CD4-positive, alpha-beta T cell (primary cell): ENCODE data around the gene BCAR3. TPM values are rescaled to one million over a fixed set of nuclear protein-coding genes. Genes with fewer than 3 reads are reported as not detected.

ENCODE experiments used
- ATAC-seq: fragments of 200-7000 bp; cut with Tn5 transposase; one replicate; pipeline ENCODE4 v1.10.0; 2022; ENCODE audit warnings: mild to moderate bottlenecking; ENCODE audit not compliant: poor library complexity
- CTCF ChIA-PET: fragments of 350-600 bp; sonication (Branson Sonifier 250); formaldehyde crosslinking; loops from one replicate; lab custom pipeline; 2021; ENCODE audit warnings: antibody characterized with exemption, inconsistent platforms; lab: Charles Lee
- POLR2A ChIA-PET: fragments of 350-600 bp; sonication (Branson Sonifier 250); formaldehyde crosslinking; loops from one replicate; lab custom pipeline; 2021; ENCODE audit warnings: antibody characterized with exemption, inconsistent platforms; lab: Charles Lee
- DNase-seq, 14 experiments: peaks; one replicate each; pipeline ENCODE4 v3.0.0-alpha.2; 2013 to 2020; ENCODE audit warnings: mixed read lengths in 2 of 14
- H3K27ac ChIP-seq, 2 donors: one replicate each; pipeline versions ENCODE4 v1.5.1 to v1.7.0; 2013; ENCODE audit warnings: low read length in 2 of 2, low read depth in 1 of 2, mild to moderate bottlenecking in 1 of 2
- H3K27me3 ChIP-seq, 2 experiments: 1 replicate in 1 of 2; 2 replicates in 1 of 2; pipeline versions ENCODE4 v1.6.1 to v1.7.0; 2013; ENCODE audit warnings: low read length in 2 of 2, control low read depth in 1 of 2, mild to moderate bottlenecking in 1 of 2, moderate library complexity in 1 of 2; ENCODE audit not compliant: insufficient read depth in 2 of 2, control insufficient read depth in 1 of 2
- H3K36me3 ChIP-seq: one replicate; pipeline ENCODE4 v1.6.1; 2013; ENCODE audit warnings: low read length, control low read depth; ENCODE audit not compliant: insufficient read depth
- H3K4me1 ChIP-seq: one replicate; pipeline ENCODE4 v1.6.1; 2013; ENCODE audit warnings: low read length, control low read depth; ENCODE audit not compliant: insufficient read depth
- H3K4me3 ChIP-seq: one replicate; pipeline ENCODE4 v1.5.1; 2013; ENCODE audit warnings: mild to moderate bottlenecking, low read length, moderate library complexity
- H3K9me3 ChIP-seq, 2 experiments: 1 replicate in 1 of 2; 2 replicates in 1 of 2; pipeline versions ENCODE4 v1.6.1 to v1.7.0; 2013; ENCODE audit warnings: low read length in 2 of 2, mild to moderate bottlenecking in 2 of 2, control low read depth in 1 of 2, moderate library complexity in 1 of 2; ENCODE audit not compliant: control insufficient read depth in 1 of 2, insufficient read depth in 1 of 2
- H3K27ac Mint-ChIP-seq: one replicate; pipeline ENCODE4 v1.8.0; 2020; ENCODE audit warnings: mixed read lengths
- H3K27me3 Mint-ChIP-seq: one replicate; pipeline ENCODE4 v1.8.0; 2021; ENCODE audit warnings: mixed read lengths
- H3K36me3 Mint-ChIP-seq: one replicate; pipeline ENCODE4 v1.8.0; 2021; ENCODE audit warnings: low read depth, mixed read lengths
- H3K4me1 Mint-ChIP-seq: one replicate; pipeline ENCODE4 v1.8.0; 2021; ENCODE audit warnings: low read depth, mixed read lengths
- H3K4me3 Mint-ChIP-seq: one replicate; pipeline ENCODE4 v1.8.0; 2020; ENCODE audit warnings: mild to moderate bottlenecking, mixed read lengths
- H3K9me3 Mint-ChIP-seq: one replicate; pipeline ENCODE4 v1.8.0; 2020; ENCODE audit warnings: mixed read lengths
- intact Hi-C, 2 experiments: fragments of 100-400 bp; cut with DNase I in 1 of 2; cut with micrococcal nuclease in 1 of 2; formaldehyde crosslinking; loops; one replicate each; pipeline versions ENCODE4 v1.15.1 to v1.9.0; 2023 to 2025; cut with DNase I, micrococcal nuclease
- total RNA-seq, 174 experiments: library from RNA in 2 of 174; stranded (reverse) in 2 of 174; gene quantifications; one replicate each; pipeline ENCODE4 v1.2.3 and lab custom pipeline; 2021 to 2026
- TF ChIP-seq, protein P1 (sequence below): fragments of 200-600 bp; IDR thresholded peaks from one replicate; pipeline ENCODE4 v1.8.0; 2022; ENCODE audit warnings: antibody characterized with exemption, mild to moderate bottlenecking

BCAR3 gene
- total RNA-seq, 2 experiments from 2014 or later, result 0.47 to 0.92 TPM

- ATAC-seq, result no peak
- peaks cover 25% of the 10 kb centered on the region for H3K27me3 Mint-ChIP-seq
Measured at GRCh38 chr1:93687542-93687941, 5.9 kb upstream of the BCAR3 start.

DNA sequence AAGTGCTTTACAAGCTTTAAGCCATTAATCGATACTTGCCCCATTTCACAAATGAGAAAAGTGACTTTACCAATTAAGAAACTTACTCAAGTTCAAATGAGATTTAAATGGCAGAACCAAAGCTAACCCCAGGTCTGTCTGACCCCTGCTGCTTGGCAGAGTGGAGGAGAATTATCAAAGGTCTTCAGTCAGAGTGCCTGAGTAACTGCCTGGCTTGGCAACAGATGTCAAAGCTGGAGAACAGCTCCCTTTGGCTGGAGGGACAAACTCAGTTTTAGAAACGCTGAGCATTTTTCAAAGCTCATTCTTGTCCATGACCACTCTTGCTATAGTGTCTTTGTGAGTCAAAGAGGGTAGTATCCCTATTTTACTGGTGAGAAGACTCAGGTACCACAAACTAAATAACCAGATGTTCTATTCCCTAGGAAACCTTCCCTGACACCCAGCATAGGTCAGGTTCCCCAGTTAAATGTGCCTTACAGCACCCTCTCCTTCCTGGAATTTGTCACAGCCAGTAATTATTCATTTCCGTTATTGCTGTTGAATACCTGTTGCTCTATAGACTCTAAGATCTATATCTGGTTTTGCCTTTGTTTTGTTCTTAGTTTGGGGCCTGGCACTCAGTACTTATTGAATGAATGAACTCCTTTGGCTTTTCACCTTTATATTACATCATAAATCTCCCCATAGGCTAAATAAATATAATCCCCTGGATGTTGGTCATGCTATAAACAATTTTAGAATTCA, 5.0 kb upstream of the BCAR3 start:
- no peaks in the 10 kb centered on the region for H3K36me3 Mint-ChIP-seq
- no peaks in the 10 kb centered on the region for H3K9me3 ChIP-seq
- CTCF ChIA-PET, result no interaction called here
- no peak for ATAC-seq
- no peak for DNase-seq
- TF ChIP-seq, protein P1, sequence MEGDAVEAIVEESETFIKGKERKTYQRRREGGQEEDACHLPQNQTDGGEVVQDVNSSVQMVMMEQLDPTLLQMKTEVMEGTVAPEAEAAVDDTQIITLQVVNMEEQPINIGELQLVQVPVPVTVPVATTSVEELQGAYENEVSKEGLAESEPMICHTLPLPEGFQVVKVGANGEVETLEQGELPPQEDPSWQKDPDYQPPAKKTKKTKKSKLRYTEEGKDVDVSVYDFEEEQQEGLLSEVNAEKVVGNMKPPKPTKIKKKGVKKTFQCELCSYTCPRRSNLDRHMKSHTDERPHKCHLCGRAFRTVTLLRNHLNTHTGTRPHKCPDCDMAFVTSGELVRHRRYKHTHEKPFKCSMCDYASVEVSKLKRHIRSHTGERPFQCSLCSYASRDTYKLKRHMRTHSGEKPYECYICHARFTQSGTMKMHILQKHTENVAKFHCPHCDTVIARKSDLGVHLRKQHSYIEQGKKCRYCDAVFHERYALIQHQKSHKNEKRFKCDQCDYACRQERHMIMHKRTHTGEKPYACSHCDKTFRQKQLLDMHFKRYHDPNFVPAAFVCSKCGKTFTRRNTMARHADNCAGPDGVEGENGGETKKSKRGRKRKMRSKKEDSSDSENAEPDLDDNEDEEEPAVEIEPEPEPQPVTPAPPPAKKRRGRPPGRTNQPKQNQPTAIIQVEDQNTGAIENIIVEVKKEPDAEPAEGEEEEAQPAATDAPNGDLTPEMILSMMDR, result no peak
- no peaks in the 10 kb centered on the region for H3K36me3 ChIP-seq
- peaks cover 32% of the 10 kb centered on the region for H3K27me3 Mint-ChIP-seq
- POLR2A ChIA-PET, result no interaction called here
- H3K9me3 Mint-ChIP-seq, result no peaks in the 10 kb centered on the region
- peaks cover 5% of the 10 kb centered on the region for H3K4me1 Mint-ChIP-seq
- no peak overlapping the region for H3K27ac Mint-ChIP-seq
- peaks cover 4% of the 10 kb centered on the region for H3K4me1 ChIP-seq
- H3K27ac ChIP-seq, result no peak overlapping the region
- H3K4me3 ChIP-seq, result no peak overlapping the region
- intact Hi-C loops, result no loop called here
- no peak overlapping the region for H3K4me3 Mint-ChIP-seq
- peaks cover 2 to 15% of the 10 kb centered on the region in 2 experiments for H3K27me3 ChIP-seq

More at GRCh38 chr1:93687542-93687941, 5.9 kb upstream of the BCAR3 start:
- Histone ChIP-seq H3K4me1 (no peaks in the 10 kb centered on the region), H3K36me3 (no peaks in the 10 kb centered on the region), H3K27ac (no peak overlapping the region), H3K27me3 (peaks cover 0 to 11% of the 10 kb centered on the region in 2 experiments), H3K9me3 (no peaks in the 10 kb centered on the region), H3K4me3 (no peak overlapping the region)
- DNase-seq, result no peak
- POLR2A ChIA-PET, result no interaction called here
- CTCF ChIA-PET, result no interaction called here
- Mint-ChIP-seq H3K4me3 (no peak overlapping the region), H3K4me1 (no peaks in the 10 kb centered on the region), H3K9me3 (no peaks in the 10 kb centered on the region), H3K36me3 (no peaks in the 10 kb centered on the region), H3K27ac (no peak overlapping the region)
- TF ChIP-seq, protein P1, result no peak
- intact Hi-C loops, result no loop called here

DNA sequence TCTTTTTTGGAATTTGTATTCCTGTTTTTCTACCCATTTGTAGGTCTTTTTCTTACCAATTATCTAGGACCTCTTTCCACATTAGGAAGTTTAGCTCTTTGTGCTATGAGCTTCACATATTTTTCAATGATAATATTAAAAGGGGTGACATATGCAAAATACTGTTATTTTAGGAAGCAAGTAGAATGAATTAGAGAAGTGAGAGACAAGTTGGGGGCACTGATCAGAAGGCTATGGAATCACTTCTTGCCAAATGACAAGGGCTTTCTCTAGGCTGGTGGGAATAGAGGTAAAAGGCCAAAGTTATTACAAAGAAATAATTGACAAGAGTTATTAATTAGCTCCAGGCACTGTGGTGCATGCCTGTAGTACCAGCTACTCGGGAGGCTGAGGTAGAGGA, 4.3 kb upstream of the BCAR3 start:
- H3K4me1 Mint-ChIP-seq, result peaks cover 5% of the 10 kb centered on the region
- TF ChIP-seq, protein P1, result no peak
- no peak overlapping the region for H3K27ac Mint-ChIP-seq
- H3K27ac ChIP-seq, result no peak overlapping the region
- ChIA-PET POLR2A (no interaction called here), CTCF (no interaction called here)
- H3K9me3 ChIP-seq, result no peaks in the 10 kb centered on the region
- H3K27me3 ChIP-seq, result peaks cover 3 to 15% of the 10 kb centered on the region in 2 experiments
- DNase-seq, result no peak
- no peak for ATAC-seq
- intact Hi-C loops, result no loop called here
- H3K4me3 ChIP-seq, result no peak overlapping the region
- no peaks in the 10 kb centered on the region for H3K36me3 ChIP-seq
- peaks cover 9% of the 10 kb centered on the region for H3K4me1 ChIP-seq
- no peaks in the 10 kb centered on the region for H3K36me3 Mint-ChIP-seq
- no peak overlapping the region for H3K4me3 Mint-ChIP-seq
- peaks cover 33% of the 10 kb centered on the region for H3K27me3 Mint-ChIP-seq
- no peaks in the 10 kb centered on the region for H3K9me3 Mint-ChIP-seq
